AG10803 (cell line): ENCODE measurements around the gene COLEC12.

Experiments used
- DNase-seq: peaks from one replicate; pipeline ENCODE4 v3.0.0; 2010; ENCODE audit warnings: low read depth
- H3K4me3 ChIP-seq: 2 replicates; pipeline ENCODE4 v1.5.1; 2011; ENCODE audit warnings: mild to moderate bottlenecking, low read length, control low read depth
- TF ChIP-seq, protein P1 (sequence below): conservative IDR thresholded peaks from 2 replicates; pipeline ENCODE4 v1.5.1; 2011; ENCODE audit warnings: mild to moderate bottlenecking, low read length, control low read depth, inconsistent platforms

COLEC12 gene

DNA sequence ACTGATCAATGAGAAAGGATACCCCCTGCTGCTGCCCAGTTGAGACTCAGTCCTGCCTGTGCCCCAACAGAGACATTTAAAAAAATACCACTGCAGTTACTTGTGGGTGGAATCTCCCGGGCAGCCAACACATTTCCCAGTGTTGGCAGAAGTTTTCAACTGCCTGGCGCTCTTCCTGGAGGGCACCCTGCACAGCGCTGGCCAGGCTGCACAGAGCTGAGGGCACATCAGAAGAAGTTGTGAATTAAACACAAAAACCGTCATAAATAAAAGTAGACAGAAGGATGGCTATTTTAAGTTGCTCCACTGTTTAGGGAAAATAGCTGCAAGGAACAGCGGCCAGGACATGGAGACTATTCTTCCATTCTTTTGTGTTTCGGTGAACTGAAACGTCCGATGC lies 122.4 kb downstream of the COLEC12 start:
- DNase-seq: no peak
- TF ChIP-seq, protein P1, sequence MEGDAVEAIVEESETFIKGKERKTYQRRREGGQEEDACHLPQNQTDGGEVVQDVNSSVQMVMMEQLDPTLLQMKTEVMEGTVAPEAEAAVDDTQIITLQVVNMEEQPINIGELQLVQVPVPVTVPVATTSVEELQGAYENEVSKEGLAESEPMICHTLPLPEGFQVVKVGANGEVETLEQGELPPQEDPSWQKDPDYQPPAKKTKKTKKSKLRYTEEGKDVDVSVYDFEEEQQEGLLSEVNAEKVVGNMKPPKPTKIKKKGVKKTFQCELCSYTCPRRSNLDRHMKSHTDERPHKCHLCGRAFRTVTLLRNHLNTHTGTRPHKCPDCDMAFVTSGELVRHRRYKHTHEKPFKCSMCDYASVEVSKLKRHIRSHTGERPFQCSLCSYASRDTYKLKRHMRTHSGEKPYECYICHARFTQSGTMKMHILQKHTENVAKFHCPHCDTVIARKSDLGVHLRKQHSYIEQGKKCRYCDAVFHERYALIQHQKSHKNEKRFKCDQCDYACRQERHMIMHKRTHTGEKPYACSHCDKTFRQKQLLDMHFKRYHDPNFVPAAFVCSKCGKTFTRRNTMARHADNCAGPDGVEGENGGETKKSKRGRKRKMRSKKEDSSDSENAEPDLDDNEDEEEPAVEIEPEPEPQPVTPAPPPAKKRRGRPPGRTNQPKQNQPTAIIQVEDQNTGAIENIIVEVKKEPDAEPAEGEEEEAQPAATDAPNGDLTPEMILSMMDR: no peak
- H3K4me3 ChIP-seq: no peak overlapping the region

DNA sequence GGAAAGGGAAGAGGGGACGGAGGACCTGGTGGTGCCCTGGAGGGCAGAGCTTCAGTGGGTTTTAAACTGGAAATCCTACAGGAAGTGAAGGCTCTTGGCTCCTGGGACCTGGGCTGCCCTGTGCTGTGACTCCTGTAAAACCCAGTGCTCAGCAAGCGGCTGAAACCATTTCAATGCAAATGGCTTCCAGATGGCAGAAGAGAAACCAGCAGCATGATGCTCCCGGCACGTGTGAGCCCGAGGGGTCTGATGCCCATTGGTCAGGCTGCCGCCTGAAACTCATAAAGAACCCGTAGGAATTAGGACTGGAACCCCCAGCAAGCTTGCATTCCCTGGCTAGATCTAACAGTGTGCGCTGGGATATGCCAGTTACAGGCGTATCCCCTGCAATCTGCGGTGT lies 123.4 kb downstream of the COLEC12 start:
- H3K4me3 ChIP-seq: no peak overlapping the region
- TF ChIP-seq, protein P1: no peak
- DNase-seq: peak; percentile 55

DNA sequence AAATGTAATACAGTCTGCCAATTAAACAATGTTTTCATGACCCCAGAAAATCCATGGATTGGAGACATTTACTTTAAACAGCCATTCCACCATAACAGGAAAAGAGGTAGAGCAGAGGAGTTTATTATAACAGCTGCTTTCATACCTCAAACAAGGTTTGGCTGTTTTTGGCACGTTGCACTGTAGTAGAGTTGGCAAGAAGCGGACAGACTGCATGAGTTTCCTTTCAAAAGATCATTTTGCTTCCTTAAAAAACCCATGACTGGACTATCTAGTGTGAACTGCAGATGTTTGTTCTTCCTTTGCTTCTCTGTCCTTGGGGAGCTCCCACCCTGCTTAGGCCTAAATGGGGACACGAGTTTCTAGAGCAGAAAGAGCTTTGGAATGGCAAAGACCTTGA lies 124.2 kb downstream of the COLEC12 start:
- TF ChIP-seq, protein P1: no peak
- DNase-seq: peak; percentile 41
- H3K4me3 ChIP-seq: no peak overlapping the region

DNA sequence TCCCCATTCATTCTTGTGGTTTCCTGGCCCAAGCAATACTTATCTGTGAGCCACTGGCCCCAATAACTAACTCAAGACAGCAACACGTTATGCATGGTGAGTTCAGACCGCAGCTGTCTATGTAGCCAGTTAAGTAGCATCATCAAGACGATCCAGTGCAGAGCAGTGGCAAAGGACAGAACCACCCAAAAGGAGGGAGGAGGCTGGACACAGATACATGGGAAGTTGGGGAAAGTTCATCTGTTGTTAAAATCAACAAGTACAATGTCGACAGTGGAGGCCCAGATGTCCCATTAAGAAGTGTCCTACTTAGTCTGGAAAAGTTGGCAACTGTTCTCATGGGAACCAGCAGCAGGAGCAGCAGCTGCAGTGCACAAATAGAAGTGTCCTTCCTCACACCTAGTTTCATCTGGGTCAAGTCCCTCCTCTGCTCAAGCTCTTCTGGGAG lies 125.8 kb downstream of the COLEC12 start:
- no peak overlapping the region for H3K4me3 ChIP-seq
- TF ChIP-seq, protein P1: no peak

DNA sequence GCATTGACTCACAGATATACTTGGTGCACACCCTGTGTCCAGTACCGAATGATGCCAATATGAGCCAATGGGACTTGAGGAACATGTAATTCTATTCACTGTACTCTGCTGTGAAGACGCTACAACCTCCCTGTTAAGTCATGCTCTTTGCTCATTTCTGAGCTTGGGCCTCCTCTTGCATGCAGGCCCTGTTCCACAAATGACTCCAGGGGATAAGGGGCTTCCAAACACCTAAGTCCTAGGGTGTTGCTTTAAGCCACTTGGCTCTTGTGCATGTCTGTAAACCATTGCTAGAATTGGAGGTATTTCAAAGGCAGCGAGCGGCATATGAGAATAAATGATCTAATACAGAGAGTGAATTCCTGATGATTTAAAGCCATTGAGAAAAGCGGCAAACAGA lies 126.7 kb downstream of the COLEC12 start:
- no peak for DNase-seq
- no peak overlapping the region for H3K4me3 ChIP-seq
- TF ChIP-seq, protein P1: no peak

More for the DNA sequence above, 125.8 kb downstream of the COLEC12 start:
- DNase-seq: peak; percentile 80

DNA sequence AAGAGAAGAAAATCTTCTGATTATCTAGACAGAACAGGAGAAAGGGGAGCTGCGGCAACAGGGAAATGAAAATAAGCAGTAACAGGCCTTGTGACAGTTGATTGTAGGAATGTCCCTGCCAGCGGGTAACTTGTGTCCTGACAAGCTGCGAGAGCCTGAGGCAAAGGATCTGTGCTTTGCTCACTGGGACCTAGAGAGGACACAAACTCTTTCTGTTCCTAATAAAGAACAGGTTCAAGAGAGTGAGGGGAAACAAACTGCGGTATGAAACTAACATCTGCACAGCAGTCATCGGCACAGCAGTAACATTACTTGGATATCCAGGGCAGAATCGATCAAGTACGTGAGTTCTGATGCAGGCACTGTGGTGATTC lies 128.9 kb downstream of the COLEC12 start:
- TF ChIP-seq, protein P1: no peak
- no peak overlapping the region; the same call in 1 of the 2 replicates for H3K4me3 ChIP-seq
- DNase-seq: peak; percentile 33

DNA sequence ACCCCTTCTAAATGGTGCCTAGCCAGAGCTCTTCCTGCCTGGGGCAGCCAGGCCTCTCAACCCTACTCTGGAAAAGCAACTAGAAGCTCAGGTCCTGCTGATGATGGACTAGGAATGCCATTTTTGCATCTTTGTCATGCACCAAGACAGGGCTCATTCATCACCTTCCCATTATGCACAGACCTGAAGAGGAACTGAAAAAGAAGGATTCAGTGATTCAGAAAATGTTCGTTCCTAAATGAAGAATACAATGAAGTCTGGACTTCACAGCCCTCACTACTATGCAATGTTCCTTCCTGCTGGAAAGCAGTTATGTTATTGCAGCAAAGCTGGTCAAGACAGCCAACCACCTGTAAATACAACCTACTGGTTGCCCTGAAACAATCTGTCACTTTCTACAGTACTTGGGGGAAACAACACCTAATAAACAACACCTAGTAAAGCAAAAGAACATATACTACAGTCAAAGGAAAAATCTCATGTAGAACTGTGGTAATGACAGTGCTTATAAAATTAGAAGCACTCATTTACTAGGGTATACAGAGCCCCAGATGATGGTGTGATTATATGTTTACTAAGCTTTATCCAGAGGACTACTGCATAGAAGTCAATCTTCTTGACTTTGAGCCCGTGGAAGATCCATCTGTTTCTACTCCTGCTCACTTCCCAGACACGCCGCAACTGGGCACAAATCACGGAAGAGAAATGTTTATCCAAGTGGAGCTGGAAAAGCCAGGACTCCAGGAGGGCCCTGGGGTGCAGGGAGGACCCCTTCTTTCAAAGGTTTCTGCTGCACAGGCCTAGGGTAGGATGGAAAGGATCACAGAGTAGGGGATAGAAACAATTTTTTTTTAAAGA lies 129.5 kb downstream of the COLEC12 start:
- TF ChIP-seq, protein P1: no peak
- DNase-seq: peak; percentile 36
- no peak overlapping the region; the same call in 1 of the 2 replicates for H3K4me3 ChIP-seq
